Fibroblast of skin of back (primary cell): ENCODE results near the gene SEC24B.
A peak's percentile ranks its signal among the peaks of the same experiment; 100 is the strongest.
"Not testable (repeated sequence)": the region's sequence is repeated elsewhere in the genome, so short reads cannot be mapped to it uniquely, and the experiment has no call there.

Source experiments
- DNase-seq: peaks from one replicate; pipeline ENCODE4 v3.0.0-alpha.2; 2013

The SEC24B gene

DNA sequence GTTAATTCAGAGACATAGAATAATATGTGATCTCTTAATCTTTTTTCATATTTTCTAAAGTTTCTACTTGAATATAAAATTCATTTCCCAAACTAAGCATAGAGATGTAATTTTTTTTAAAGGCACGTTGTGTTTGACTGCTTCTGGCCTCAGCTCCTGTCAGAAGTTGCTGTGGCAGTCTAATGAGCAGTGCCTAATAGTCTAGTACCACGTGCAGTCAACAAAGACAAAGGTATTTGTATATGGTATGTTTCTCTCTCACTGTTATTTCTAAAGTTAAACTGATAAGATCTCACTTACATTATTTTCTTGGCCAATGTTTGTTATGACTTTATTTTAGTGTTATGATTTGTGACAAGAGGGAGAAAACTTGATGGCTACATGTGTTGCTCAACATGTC lies 77.8 kb downstream of the SEC24B start:
- no peak for DNase-seq

DNA sequence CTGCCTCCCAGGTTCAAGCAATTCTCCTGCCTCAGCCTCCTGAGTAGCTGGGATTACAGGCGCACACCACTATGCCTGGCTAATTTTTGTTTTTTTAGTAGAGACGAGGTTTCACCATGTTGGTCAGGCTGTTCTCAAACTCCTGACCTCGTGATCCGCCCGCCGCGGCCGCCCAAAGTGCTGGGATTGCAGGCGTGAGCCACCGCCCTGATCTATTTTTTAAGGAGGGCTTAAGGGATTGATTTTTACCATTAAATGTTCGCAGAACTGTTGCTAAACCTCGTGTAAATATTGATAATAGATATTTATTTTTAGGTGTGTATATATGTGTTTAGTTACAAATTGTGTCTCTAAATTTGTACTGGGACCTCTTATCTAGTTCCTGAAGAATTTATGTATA lies 79.8 kb downstream of the SEC24B start:
- DNase-seq = not testable (repeated sequence)

- DNase-seq = no peak
Observed at GRCh38 chr4:109532182-109532581, 98.6 kb downstream of the SEC24B start.

DNA sequence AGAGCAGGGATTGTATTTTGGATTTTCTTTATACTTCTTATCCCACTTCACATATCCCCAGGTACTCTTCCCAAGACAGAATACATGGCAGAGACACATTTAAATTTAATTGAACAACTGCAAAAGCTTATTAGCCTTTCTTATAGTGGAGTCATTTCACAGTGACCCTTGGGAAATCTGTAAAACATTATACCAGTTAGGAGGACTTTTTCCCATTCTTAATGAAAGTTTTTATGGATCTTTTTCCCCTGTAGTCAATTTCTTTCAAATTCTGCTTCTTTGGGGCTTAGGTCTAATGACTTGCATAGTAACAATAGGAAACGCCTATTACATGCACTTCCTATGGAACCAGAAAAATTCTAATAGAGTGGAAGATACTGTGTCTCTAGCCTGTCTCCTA lies 111.8 kb downstream of the SEC24B start:
- no peak for DNase-seq

DNA sequence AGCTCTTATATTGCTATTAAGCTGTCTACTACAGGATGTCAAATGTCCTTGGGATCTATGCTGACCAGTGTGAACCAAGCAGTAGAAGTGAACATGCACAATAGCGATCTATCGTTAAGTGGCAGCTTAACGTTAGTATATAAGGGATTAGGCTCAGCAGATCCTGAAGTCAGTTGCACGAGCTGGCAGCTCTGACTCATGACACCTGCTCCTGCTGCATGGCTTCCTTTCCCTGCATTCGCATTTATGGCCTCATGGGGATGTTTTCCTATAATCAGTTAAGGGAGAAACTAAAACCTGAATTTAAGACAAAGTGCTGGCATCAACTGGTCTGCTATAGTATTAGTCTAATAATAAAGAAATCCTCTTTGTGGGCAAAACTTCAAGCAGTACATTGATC lies 113.8 kb downstream of the SEC24B start:
- no peak for DNase-seq

DNA sequence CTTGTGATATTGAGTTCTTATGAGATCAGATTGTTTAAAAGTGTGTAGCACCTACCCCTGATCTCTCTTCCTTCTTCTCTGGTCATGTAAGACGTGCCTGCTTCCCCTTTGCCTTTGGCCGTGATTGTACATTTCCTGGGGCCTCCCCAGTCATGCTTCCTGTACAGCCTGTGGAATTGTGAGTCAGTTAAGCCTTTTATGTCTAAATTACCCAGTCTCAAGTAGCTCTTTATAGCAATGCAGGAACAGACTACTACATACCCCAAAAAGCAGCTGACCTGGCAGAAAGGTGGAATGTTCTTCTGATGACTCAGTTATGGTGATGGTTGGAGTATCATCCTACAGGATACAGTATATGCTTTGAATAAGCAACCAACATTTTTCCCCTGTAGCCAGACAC lies 115.0 kb downstream of the SEC24B start:
- DNase-seq = peak; percentile 70

GRCh38 chr4:109552237-109552636 lies 118.6 kb downstream of the SEC24B start:
- DNase-seq = no peak

- DNase-seq = no peak
Observed at GRCh38 chr4:109553130-109553529, 119.5 kb downstream of the SEC24B start.

GRCh38 chr4:109554971-109555370 lies 121.4 kb downstream of the SEC24B start:
- no peak for DNase-seq

- DNase-seq = no peak
Observed at GRCh38 chr4:109557433-109557832, 123.8 kb downstream of the SEC24B start.

GRCh38 chr4:109558095-109558494 lies 124.5 kb downstream of the SEC24B start:
- DNase-seq = not testable (repeated sequence)

DNA sequence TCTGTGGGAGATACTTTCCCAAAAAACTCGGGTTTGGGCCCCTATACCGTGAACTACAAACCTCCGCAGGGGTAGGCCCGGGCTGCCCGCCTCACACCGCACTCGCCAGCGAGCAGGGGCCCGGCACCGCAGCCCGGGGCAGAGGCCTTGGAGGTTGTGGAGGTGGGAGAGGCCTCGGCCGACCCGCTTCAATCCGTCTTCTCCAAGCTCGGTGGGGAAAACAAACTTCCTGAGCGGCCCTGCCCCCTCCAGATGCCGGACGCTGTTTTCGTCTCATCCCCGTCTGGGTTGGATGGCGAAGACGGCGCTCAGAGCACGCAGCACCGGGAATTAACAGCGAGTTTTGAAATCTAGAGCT lies 126.0 kb downstream of the SEC24B start:
- no peak for DNase-seq

DNA sequence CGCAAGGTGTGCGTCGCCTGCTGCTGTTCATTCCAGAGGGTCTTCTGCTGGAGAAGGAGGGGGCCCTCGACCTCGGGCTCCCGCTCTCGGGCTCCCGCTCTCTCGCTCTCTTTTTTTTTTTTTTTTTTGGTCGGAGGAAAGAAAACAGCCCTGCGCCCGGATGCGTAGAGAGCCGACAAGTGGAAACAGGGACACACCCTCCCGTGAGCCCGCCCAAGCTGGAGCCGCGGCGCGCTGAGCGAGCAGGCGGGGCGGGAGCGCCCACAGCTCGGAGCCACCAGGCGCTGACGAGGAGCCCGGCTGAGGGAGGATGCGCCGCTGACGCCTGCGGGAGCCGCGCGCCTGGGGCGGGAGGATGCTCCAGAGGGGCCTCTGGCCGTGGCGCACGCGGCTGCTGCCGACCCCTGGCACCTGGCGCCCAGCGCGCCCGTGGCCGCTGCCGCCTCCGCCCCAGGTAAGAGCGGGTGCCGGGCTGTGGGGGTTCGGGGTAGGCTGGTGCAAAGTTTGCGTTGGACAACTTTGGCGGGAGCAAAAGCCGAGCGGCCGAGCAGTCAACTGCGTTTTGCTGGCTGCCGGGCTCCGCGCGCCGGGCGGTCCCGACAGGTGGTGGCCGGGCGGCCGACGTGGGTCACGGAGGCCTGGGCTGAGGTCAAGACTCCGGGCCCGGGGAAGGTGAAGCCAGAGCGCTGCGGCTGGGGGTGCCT lies 126.5 kb downstream of the SEC24B start, which contains the start of gene MCUB:
MCUB (plus strand) TSS at position 264 of the 704 bp plus-strand sequence; CDS start at position 356, 92 bp downstream.
- peak; percentile 90 for DNase-seq

GRCh38 chr4:109560687-109561461 lies 127.3 kb downstream of the SEC24B start:
- DNase-seq = peak; percentile 69

DNA sequence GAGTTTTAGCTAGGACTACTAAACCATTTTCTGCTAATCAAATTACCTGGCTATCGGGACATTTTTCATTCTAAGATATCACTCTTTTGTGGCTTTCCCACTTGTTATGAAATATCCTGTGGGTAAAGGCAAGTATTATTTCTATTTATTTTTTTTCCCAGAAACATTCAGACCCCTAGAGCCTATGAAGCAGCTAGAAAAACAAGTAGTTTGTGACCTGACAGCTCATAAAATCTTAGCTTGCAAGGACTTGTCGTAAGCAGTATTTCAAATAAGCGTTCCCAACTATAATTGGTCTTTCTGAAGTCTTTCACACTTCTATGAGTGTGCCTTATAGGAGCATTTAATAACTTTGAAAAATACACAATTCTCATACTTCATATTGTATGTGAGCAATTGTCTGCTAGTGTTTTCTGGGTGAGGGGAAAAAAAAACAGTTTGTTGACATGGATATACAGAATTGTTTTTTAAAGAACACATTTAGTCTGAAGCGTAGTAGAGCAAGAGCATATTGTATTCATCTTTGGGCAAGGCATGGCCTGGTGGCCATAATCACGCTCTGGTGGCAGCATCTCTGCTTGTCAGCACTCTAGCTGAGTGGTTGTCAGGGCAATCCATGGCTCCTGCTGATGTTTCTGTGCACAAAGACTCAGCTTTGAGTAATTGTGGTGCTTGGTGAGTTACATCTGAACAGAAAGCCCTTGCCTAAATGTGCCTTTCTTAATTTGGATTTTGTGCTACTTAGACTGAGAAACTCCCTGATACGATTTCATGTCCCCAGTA lies 129.0 kb downstream of the SEC24B start:
- no peak for DNase-seq

DNA sequence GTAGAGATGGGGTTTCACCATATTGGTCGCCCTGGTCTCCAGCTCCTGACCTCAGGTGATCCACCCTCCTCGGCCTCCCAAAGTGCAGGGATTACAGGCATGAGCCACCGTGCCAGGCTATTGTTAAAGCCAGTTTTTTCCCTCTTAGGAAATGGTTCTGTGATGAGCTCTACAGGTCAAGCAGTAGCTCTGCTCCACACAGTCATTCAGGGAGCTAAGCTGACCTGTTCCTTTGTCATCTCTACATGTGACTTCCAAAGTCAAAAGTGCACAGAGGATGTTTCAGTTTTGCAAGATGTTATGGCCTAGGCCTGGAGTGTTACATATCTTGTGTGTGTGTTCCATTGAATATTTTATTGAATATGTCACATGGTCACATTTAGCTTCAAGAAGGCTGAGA lies 137.9 kb downstream of the SEC24B start:
- DNase-seq = no peak

GRCh38 chr4:109572154-109572553 lies 138.5 kb downstream of the SEC24B start:
- DNase-seq = no peak

DNA sequence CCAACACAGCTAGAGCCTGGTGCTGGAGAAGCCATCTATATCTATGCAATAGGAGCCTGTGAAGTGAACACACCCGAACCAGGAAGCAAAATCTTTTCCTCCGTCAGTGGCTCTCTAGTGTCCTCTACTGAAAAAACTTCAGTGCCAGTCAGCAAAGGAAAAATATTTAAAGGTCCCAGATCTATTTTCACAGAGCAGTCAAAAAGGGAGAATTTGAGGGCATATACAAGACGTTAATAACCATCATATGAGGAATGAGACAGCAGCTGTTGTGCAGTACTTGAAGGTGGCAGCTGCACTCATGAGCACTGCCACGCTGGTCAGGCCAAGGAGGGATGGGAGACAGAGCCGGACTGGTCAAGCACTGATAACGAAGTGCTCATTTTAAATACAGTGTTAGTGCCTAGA lies 140.8 kb downstream of the SEC24B start:
- no peak for DNase-seq

DNA sequence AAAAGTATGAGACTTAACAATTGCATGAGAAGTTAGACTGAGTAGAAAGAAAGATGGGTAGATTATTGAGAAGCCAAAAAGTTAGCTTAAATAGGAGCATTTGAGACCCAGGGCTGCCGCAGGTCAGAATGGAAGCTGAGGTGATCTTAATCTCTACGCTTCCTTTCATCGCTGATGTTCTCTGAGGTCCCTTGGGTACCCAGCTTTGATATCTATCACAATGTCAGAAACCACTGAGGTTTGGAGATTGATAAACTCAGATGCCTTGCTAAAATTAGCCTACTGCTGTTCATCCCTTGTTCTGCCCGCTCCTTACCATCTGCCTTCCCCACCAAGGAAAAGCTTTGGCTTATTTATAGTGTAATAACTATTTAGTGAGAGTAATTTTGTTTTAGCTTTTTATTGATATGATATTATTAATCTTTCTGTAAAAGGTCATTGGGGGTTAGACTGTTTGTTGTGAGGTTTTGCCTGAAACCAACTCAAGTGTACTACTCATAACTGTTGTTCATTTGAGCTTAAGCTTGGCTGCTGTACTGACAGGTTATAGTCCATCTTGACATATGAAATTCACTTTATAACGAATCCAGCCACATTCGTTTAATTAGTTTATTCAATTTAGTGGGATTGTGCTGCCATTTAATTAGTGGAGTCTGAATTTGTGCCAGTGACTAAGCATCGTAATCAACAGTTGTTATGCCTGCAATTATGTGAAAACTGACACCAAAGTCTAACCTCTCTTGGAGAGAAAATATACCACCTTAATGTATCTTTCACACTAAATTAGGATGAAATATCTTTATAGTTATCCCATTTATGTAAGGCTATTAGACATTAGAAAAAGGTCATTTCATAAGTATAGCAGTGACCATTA lies 141.6 kb downstream of the SEC24B start:
- no peak for DNase-seq

- DNase-seq = no peak
Observed at GRCh38 chr4:109576462-109576861, 142.8 kb downstream of the SEC24B start.

DNA sequence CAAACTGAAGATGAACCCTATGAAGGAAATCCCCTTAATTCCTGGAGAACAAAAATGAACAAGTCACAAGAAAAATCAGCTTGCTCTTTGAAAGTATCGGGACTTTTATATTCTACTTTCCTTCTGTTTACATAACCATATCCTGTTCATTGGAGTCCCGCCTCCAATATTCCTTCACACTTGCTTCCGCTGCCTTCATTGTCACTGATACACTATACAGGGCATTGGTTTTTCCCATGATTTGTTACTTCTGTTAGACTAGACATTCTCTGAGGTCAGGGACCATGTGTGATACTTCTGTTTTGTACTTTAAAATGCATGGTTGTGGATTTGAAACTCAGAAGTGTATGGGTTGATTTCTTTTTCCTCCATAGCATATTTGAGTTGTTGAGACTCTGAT lies 145.2 kb downstream of the SEC24B start:
- no peak for DNase-seq

GRCh38 chr4:109579997-109580396 lies 146.4 kb downstream of the SEC24B start:
- DNase-seq = not testable (repeated sequence)
